Measurements from ENCODE around the gene GARIN5B. TPM values are rescaled to one million over a fixed set of nuclear protein-coding genes. Genes with fewer than 3 reads are reported as not detected.
A peak's percentile ranks its signal among the peaks of the same experiment; 100 is the strongest.

Gene GARIN5B
- total and polyA plus RNA-seq, 2 of the 8 experiments (the other 6 are each of a cell fraction or from before 2014, with no cell fraction given): 0.03 TPM; not detected in 1

- POLR2A ChIA-PET (ENCODE audit: partially characterized antibody): interaction anchor here (0.5 to 1.7 kb wide), 6 partner anchors 12 to 102 kb away, joined by 3 read pairs; partner anchors contain the start of genes HSPBP1 and KMT5C
- H3K23ac ChIP-seq (ENCODE audit: insufficient read length): no peak overlapping the region
- no peak overlapping the region for H2BK5ac ChIP-seq (ENCODE audit: low read depth, low read length)
- H3K4ac ChIP-seq (replicated peaks; ENCODE audit: insufficient read length, low read depth, low read length): no peak overlapping the region
- WGBS, 2 experiments (ENCODE audit: extremely low coverage in 1 of 2, insufficient coverage in 1 of 2, insufficient read length in 1 of 2, insufficient replicate concordance in 2 of 2, low coverage in 1 of 2, low lambda C conversion rate in 2 of 2, missing lambda C conversion rate in 1 of 2): 84% methylated on average over 14 of the region's 14 CpGs; no CpG with 5 or more reads in 1 of the 2 experiments
- H2BK12ac ChIP-seq (ENCODE audit: low read depth, low read length): 0 out of 2 replicates have a peak overlapping the region, but pooled peaks have one; percentile 2
- no peak overlapping the region for H2BK20ac ChIP-seq (ENCODE audit: low read length)
- no peak overlapping the region for H4K5ac ChIP-seq (ENCODE audit: insufficient read length, low read depth, low read length)
- H3K27me3 ChIP-seq (replicated peaks in 1 of 4; ENCODE audit: control insufficient read depth in 3 of 4, extremely low read depth in 1 of 4, insufficient read depth in 3 of 4, low read length in 3 of 4): no peaks in the 10 kb centered on the region
- H3K9ac ChIP-seq (replicated peaks in 1 of 4; ENCODE audit: extremely low read depth in 1 of 4, low read depth in 3 of 4, low read length in 3 of 4): no peak overlapping the region
- H3K18ac ChIP-seq (ENCODE audit: extremely low read depth, low read length): no peak overlapping the region
- H3K14ac ChIP-seq (ENCODE audit: insufficient read length): no peak overlapping the region
- no peak overlapping the region for H3K4me2 ChIP-seq (ENCODE audit: insufficient read depth in 1 of 2, low read depth in 2 of 2, low read length in 2 of 2)
- peaks cover 0 to 8% (median 3%) of the 10 kb centered on the region in 4 experiments; a peak in 3 of 7 replicates for H3K4me1 ChIP-seq (replicated peaks in 1 of 4; ENCODE audit: control insufficient read depth in 3 of 4, insufficient read depth in 4 of 4, low read length in 3 of 4)
- H4K8ac ChIP-seq (ENCODE audit: extremely low read depth, insufficient read depth, low read length): no peak overlapping the region
- H3K23me2 ChIP-seq (ENCODE audit: low read depth, low read length): peaks cover 2% of the 10 kb centered on the region; the same call in 1 of the 2 replicates
- H3K79me2 ChIP-seq (ENCODE audit: control insufficient read depth in 1 of 2, insufficient read depth in 2 of 2, low read length in 2 of 2): no peaks in the 10 kb centered on the region
- CTCF ChIA-PET (ENCODE audit: partially characterized antibody): interaction anchor here (0.9 kb wide), 1 partner anchor 145 kb away, joined by 3 read pairs; no protein-coding TSS in a partner anchor
- no peak overlapping the region for H2BK120ac ChIP-seq (replicated peaks; ENCODE audit: low read depth, low read length)
- H2AK5ac ChIP-seq (ENCODE audit: low read depth, low read length): no peak overlapping the region
- FAIRE-seq (no peak), DNase-seq (ENCODE audit: low read depth in 1 of 2, low spot score in 2 of 2) (peak in 1 of 2 experiments; percentile 71)
- no peak overlapping the region for H3K27ac ChIP-seq (ENCODE audit: low read depth, low read length)
- peaks cover 0 to 5% of the 10 kb centered on the region in 2 experiments for H4K20me1 ChIP-seq (replicated peaks in 1 of 2; ENCODE audit: control insufficient read depth in 1 of 2, insufficient read depth in 2 of 2, low read length in 2 of 2)
- H2AFZ ChIP-seq (ENCODE audit: low read length): no peak overlapping the region
- H2BK15ac ChIP-seq (ENCODE audit: low read length): no peak overlapping the region
- H3K56ac ChIP-seq (replicated peaks; ENCODE audit: insufficient read length, low read depth, low read length): no peak overlapping the region
- no peaks in the 10 kb centered on the region; the same call in 1 of the 2 replicates for H3K79me1 ChIP-seq (ENCODE audit: low read depth, low read length)
- no peak overlapping the region for H3K4me3 ChIP-seq (ENCODE audit: extremely low read depth in 1 of 4, insufficient read depth in 2 of 4, low read depth in 3 of 4, low read length in 4 of 4)
- H4K91ac ChIP-seq (replicated peaks; ENCODE audit: insufficient read length, low read length): no peak overlapping the region
- H3K9me3 ChIP-seq (ENCODE audit: insufficient read depth in 2 of 2, low read depth in 1 of 2, low read length in 1 of 2): no peaks in the 10 kb centered on the region
- H3K36me3 ChIP-seq (ENCODE audit: control insufficient read depth in 2 of 4, insufficient read depth in 4 of 4, low read length in 3 of 4): peaks cover 21 to 54% (median 39%) of the 10 kb centered on the region in 4 experiments
- TF ChIP-seq FOSL1 (IDR thresholded peaks at IDR 0.05; ENCODE audit: insufficient read depth, low read depth, low read length): no peak
- TF ChIP-seq RAD21 (IDR thresholded peaks at IDR 0.05 in 1 of 2, conservative IDR thresholded peaks at IDR 0.05 in 1 of 2; ENCODE audit: low read depth in 2 of 2, low read length in 2 of 2): no peak
- no peak for TF ChIP-seq MAFK (IDR thresholded peaks at IDR 0.05; ENCODE audit: low read depth, low read length)
- TF ChIP-seq TAF1 (IDR thresholded peaks at IDR 0.05; ENCODE audit: low read depth, low read length): no peak
- TF ChIP-seq KDM5A (IDR thresholded peaks at IDR 0.05; ENCODE audit: low read length): no peak
- no peak for TF ChIP-seq TEAD4 (IDR thresholded peaks at IDR 0.05; ENCODE audit: low read depth, low read length)
- TF ChIP-seq KDM1A (IDR thresholded peaks at IDR 0.05; ENCODE audit: borderline replicate concordance, low read length): no peak
- no peak for TF ChIP-seq RXRA (IDR thresholded peaks at IDR 0.05; ENCODE audit: insufficient read depth, low read depth, low read length)
- TF ChIP-seq SIX5 (IDR thresholded peaks at IDR 0.05; ENCODE audit: low read depth, low read length): no peak
- TF ChIP-seq BACH1 (IDR thresholded peaks at IDR 0.05; ENCODE audit: low read length): no peak
- TF ChIP-seq GABPA (IDR thresholded peaks at IDR 0.05; ENCODE audit: borderline replicate concordance, insufficient read depth, low read length): no peak
- no peak for TF ChIP-seq MAX (IDR thresholded peaks at IDR 0.05)
- TF ChIP-seq KDM4A (IDR thresholded peaks at IDR 0.05; ENCODE audit: low read depth, low read length, severe bottlenecking): no peak
- no peak for TF ChIP-seq SP1 (IDR thresholded peaks at IDR 0.05; ENCODE audit: low read depth, low read length)
Observed at GRCh38 chr19:55304980-55305379, 58.1 kb downstream of the GARIN5B start.

Data from H1 (cell line).